SJCRH30 (cell line): ENCODE measurements around the gene ADCY2. TPM values are rescaled to one million over a fixed set of nuclear protein-coding genes. Genes with fewer than 3 reads are reported as not detected.

Experiments used
- DNase-seq, 2 experiments: peaks; one replicate each; pipeline ENCODE4 v3.0.0-alpha.2; 2015 to 2020
- H3K27ac ChIP-seq: fragments of 250-450 bp; sonication (Bioruptor Pico); 2 replicates; pipeline ENCODE4 v1.5.1; 2020; ENCODE audit warnings: mild to moderate bottlenecking, moderate library complexity
- H3K27me3 ChIP-seq: fragments of 250-450 bp; sonication (Bioruptor Pico); 2 replicates; pipeline ENCODE4 v1.5.1; 2020; ENCODE audit warnings: mild to moderate bottlenecking, moderate library complexity
- H3K36me3 ChIP-seq: fragments of 250-450 bp; sonication (Bioruptor Pico); 2 replicates; pipeline ENCODE4 v1.5.1; 2020; ENCODE audit warnings: mild to moderate bottlenecking, moderate library complexity
- H3K4me1 ChIP-seq: fragments of 250-450 bp; sonication (Bioruptor Pico); 2 replicates; pipeline ENCODE4 v1.5.1; 2020; ENCODE audit warnings: mild to moderate bottlenecking, moderate library complexity
- H3K4me3 ChIP-seq: fragments of 250-450 bp; sonication (Bioruptor Pico); 2 replicates; pipeline ENCODE4 v1.5.1; 2020; ENCODE audit warnings: mild to moderate bottlenecking, moderate library complexity
- H3K9me3 ChIP-seq: fragments of 250-450 bp; sonication (Bioruptor Pico); replicated peaks from 2 replicates; pipeline ENCODE4 v1.5.1; 2020; ENCODE audit warnings: mild to moderate bottlenecking, moderate library complexity
- total RNA-seq: library from RNA; depleted of rRNA; stranded (reverse); fragments of >200 nt; shearing (Covaris generic); gene quantifications from 2 replicates; pipeline ENCODE4 v1.2.3, GENCODE V29; 2014

Gene ADCY2
- total RNA-seq, 1 experiment from 2014 or later: 9.6 TPM

DNA sequence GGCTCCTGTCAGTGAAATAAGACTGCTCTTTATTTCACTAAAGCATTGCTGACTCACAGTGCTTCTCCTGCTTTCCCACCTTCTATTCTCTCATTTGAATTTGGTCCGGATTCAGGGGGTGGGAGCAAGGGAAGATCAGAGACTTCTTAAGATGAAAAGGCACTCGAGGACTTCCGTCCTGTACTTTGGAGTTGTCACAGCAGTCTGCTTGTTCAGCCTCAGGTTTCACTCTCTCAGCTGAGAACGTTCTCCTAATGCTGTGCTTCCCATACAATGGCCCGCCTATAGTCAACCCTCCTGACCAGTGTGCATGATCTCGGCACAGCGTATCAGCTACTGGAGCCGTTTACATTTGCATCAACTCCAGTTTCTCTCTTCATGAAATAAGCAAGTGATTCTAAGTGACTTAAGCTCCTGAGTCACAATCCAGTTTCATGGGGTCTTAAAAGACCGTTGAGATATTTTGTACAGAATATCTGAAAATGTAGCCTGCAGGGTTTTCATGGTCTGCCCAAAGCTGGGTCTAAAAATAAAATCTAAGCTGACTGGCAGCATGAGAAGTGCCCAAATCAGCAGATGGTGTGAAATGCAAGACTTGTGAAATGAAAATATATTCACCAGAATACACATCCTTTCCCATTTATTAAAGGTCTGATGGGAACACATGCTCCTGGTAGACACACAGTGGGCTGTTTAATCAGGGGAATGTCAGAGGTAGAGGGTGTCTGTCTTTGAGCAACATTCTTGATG lies 145.0 kb downstream of the ADCY2 start:
- Histone ChIP-seq H3K27ac (no peak overlapping the region), H3K36me3 (no peaks in the 10 kb centered on the region), H3K4me3 (no peak overlapping the region), H3K4me1 (no peaks in the 10 kb centered on the region), H3K9me3 (no peaks in the 10 kb centered on the region), H3K27me3 (no peaks in the 10 kb centered on the region)
- DNase-seq: no peak

DNA sequence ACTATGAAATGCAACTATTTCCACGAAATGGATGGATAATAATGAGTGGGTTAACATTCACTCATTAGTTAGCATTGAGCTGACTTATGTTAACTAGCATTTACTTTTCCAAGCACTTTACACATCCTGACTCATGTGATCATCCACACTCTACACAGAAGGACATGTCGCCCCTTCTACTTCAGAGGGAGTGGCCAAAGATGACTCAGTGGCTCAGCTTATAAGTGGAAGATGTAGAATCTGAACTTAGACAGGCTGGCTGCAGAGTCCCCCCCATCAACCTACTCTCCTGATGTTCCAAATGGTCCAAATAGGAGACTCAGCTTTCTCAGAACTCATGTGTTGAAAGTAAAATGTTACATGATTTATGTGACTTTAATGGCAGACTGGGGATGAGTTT lies 146.0 kb downstream of the ADCY2 start:
- no peak for DNase-seq
- Histone ChIP-seq H3K27me3 (no peaks in the 10 kb centered on the region), H3K27ac (no peak overlapping the region), H3K4me1 (no peaks in the 10 kb centered on the region), H3K36me3 (no peaks in the 10 kb centered on the region), H3K9me3 (no peaks in the 10 kb centered on the region), H3K4me3 (no peak overlapping the region)

DNA sequence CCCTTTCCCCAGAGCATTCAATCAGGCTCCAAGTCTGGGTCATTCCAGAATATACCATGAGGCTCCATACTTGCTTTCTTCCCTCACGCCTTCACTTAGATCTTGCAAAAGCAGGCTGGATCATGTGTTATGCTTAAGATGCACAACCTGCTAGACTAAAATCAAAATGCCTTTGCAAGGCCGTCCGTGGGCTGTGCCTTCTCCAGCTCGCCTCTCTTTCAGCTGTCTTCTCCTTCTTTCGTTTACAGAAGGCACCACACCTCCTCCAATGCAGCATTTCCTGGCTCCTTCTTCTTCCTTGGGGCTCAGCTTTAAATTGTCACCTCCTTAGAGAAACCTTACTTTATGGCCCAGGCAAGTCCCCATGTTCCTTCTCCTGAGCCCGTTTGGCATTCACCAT lies 150.6 kb downstream of the ADCY2 start:
- no peak for DNase-seq
- H3K27me3 ChIP-seq: no peaks in the 10 kb centered on the region
- no peaks in the 10 kb centered on the region for H3K36me3 ChIP-seq
- H3K9me3 ChIP-seq: no peaks in the 10 kb centered on the region
- no peaks in the 10 kb centered on the region for H3K4me1 ChIP-seq
- H3K4me3 ChIP-seq: no peak overlapping the region
- H3K27ac ChIP-seq: no peak overlapping the region

DNA sequence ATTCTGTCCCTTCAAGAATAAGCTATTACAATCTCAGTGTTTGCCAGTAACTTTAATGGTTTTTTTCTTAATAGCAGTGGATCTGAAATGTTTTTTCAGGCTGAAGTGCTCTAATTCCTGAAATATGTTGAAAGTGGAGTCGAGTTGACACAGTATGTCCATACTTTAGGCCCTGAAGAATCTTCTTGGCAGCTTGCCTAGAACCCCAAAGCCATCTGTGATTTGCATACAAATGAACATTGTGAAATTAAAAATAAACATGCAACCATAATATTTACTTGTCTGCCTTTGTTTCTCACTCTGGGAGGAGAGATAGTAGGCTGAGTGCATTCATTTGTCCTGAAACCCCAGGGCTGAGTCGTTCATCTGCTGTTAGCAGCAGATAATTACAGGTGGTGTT lies 152.7 kb downstream of the ADCY2 start:
- H3K4me3 ChIP-seq: no peak overlapping the region
- peak in 1 of 2 experiments; percentile 11 for DNase-seq
- no peaks in the 10 kb centered on the region for H3K27me3 ChIP-seq
- H3K4me1 ChIP-seq: no peaks in the 10 kb centered on the region
- H3K36me3 ChIP-seq: no peaks in the 10 kb centered on the region
- H3K9me3 ChIP-seq: no peaks in the 10 kb centered on the region
- H3K27ac ChIP-seq: no peak overlapping the region

DNA sequence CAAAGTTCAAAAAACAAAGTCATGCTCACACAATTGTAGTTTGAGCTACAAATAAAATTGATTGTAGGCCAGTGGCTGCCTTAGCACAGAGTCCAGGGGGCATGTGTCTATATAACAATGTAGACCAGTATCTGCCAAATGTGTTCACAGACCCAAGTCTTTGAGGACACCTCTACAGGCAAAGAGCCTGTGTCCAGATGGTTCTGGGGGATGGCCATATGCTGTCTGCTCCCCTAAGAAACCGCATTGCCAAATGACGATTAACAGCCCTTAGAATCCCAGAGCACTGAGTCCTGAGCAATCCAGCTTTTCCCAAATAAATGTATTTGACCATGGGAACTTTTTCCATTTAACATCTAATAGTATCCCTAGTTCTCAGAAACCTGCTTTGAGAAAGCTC lies 169.6 kb downstream of the ADCY2 start:
- DNase-seq: no peak
- no peaks in the 10 kb centered on the region for H3K9me3 ChIP-seq
- H3K4me3 ChIP-seq: no peak overlapping the region
- H3K4me1 ChIP-seq: no peaks in the 10 kb centered on the region
- H3K27me3 ChIP-seq: no peaks in the 10 kb centered on the region
- H3K27ac ChIP-seq: no peak overlapping the region
- no peaks in the 10 kb centered on the region for H3K36me3 ChIP-seq

DNA sequence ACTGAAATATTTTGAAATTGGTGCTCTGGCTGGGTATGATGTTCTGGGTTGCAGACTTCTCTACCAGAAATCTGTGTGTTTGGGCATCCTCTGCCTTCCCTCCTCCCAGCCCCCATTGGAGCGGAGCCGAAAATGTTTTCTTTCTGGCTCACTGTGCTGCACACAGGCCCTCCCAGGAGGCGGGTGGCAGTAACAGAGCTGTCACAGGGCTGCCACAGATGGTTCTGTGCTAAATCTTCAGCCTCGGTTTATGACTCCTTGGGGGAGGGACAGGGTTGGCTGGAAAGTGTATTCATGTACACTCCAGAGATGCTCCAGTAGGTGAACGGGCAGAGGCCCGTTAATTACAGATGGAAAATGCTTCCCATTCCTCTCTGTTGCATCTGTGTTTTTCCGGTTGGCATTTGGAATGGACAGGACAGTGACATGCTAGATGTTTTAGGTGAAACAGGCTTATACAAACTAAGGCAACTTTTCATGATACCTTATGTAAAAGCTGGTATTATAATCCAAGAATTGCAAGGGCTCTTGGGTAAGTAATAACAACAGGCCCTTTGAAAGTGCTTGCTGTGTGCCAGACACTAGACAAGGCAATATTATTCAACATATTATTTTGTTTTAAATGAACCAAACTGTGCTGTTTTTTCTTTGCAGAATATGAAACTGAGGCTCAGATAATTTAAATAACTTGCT lies 180.2 kb downstream of the ADCY2 start:
- H3K27me3 ChIP-seq: no peaks in the 10 kb centered on the region
- no peaks in the 10 kb centered on the region for H3K4me1 ChIP-seq
- H3K4me3 ChIP-seq: no peak overlapping the region
- no peak for DNase-seq
- no peaks in the 10 kb centered on the region for H3K36me3 ChIP-seq
- no peaks in the 10 kb centered on the region for H3K9me3 ChIP-seq
- no peak overlapping the region for H3K27ac ChIP-seq

DNA sequence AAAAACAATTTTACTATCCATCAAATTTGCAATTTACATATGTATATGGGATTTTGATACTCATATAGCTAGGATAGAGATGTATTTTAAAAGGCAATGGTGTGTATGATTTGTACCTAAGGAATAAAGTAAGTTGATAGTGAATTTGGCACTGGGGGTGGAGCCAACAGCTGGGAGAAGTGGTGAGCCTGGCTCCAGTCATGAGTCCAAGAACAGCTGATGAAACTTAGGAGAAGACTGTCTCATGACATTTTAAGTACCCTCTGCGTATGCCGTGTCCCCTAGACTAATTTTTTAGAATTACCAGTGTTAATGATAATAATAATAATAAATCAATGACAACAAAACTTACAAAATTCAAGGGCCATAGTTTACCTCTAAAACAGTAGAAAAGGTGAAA lies 181.4 kb downstream of the ADCY2 start:
- no peak for DNase-seq
- Histone ChIP-seq H3K4me1 (no peaks in the 10 kb centered on the region), H3K36me3 (no peaks in the 10 kb centered on the region), H3K9me3 (no peaks in the 10 kb centered on the region), H3K27me3 (no peaks in the 10 kb centered on the region), H3K4me3 (no peak overlapping the region), H3K27ac (no peak overlapping the region)

DNA sequence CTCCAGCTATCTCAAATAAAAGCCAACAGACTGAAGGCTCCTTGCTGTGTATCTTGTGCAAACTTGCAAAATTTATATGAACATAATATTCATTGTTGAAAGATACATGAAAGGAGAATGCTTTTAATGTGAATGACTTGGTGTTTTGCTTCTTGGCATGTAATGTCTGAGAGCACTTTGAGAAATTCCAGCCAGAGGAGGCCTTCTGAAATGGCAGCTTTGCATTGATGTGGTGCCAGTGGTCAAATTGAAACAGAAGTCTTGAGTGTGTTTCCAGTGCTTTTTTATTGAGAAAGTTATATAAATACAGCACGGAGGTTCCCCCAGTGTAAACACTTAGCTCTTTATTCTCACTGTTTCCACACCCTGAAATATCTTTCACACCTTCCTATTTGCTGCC lies 182.1 kb downstream of the ADCY2 start:
- DNase-seq: no peak
- H3K4me3 ChIP-seq: no peak overlapping the region
- no peaks in the 10 kb centered on the region for H3K36me3 ChIP-seq
- no peaks in the 10 kb centered on the region for H3K27me3 ChIP-seq
- H3K9me3 ChIP-seq: no peaks in the 10 kb centered on the region
- no peak overlapping the region for H3K27ac ChIP-seq
- H3K4me1 ChIP-seq: no peaks in the 10 kb centered on the region

DNA sequence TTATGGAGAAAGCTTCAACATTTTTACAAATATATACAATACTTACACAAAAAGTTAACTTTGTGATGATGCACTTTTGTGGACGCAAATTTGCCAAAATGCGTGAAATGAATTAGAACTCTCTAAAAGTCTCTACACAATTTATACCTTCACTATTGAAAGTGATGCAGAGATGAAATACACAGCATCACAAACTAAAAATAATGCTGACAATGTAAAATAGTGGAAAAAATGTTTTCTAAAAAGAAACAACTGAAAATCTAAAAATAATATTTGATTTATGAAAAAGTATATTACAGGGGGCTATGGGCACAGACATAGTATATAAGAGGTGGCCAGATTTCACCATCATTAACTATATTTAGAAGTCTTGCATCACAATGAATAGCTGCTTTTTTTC lies 188.8 kb downstream of the ADCY2 start:
- Histone ChIP-seq H3K4me1 (no peaks in the 10 kb centered on the region), H3K9me3 (no peaks in the 10 kb centered on the region), H3K27ac (no peak overlapping the region), H3K27me3 (no peaks in the 10 kb centered on the region), H3K4me3 (no peak overlapping the region), H3K36me3 (no peaks in the 10 kb centered on the region)
- no peak for DNase-seq

DNA sequence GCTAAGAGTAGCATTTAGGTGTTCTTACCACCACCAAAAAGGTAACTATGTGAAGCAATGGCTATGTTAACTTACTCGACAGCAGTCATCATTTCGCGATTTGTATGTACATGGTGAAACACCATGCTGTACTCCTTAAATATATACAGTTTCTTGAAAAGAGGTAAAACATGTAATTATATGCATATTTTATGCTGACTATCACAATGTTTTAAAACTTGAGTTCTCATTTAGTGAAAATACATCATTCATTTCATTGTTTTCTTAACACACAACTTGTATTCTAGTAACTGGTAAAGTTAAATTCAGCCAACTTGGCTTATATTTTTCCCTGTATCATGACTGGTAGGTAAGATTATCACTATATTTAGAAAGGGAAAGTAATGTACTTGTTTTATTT lies 189.9 kb downstream of the ADCY2 start:
- Histone ChIP-seq H3K36me3 (no peaks in the 10 kb centered on the region), H3K9me3 (no peaks in the 10 kb centered on the region), H3K27ac (no peak overlapping the region), H3K4me3 (no peak overlapping the region), H3K27me3 (no peaks in the 10 kb centered on the region), H3K4me1 (no peaks in the 10 kb centered on the region)
- no peak for DNase-seq

DNA sequence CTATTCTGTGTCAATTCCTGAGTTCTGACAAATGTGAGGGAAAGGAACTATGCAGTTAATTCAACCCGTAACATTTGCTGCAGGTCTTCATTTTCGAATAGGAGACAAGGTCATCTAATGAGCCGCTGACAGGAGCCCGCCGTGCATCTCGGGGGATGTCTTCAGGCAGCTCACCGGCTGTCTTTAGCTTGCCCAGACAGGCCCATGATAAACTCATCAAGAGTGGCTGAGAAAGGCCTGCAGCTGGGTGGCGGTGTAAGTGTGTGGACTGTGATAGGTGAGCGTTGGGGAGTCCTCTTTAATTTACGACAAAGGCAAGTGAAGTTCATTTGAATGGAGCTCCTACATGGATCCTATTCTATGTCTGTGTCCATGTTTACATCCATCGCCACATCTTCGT lies 190.5 kb downstream of the ADCY2 start:
- no peak overlapping the region for H3K4me3 ChIP-seq
- H3K36me3 ChIP-seq: no peaks in the 10 kb centered on the region
- H3K4me1 ChIP-seq: no peaks in the 10 kb centered on the region
- no peaks in the 10 kb centered on the region for H3K27me3 ChIP-seq
- H3K9me3 ChIP-seq: no peaks in the 10 kb centered on the region
- no peak overlapping the region for H3K27ac ChIP-seq
- DNase-seq: no peak

DNA sequence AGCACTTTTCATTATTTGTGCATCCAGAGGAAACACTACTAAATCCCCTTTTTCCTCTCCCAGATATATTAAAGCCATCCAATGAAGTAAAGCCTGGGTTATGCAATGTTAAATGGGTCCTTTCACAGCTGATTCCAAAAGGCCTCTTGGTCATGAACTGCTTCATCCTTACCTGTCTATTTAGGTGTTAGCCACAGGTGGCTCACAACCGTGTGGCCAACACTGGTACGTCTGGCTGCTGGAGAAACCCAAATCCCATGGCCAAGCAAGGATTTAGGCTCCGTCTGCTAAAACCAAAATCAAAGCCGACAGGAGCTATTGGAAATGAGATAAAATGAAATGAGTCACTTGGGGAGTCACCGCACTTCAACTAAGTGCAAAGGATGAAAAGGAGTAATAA lies 193.9 kb downstream of the ADCY2 start:
- Histone ChIP-seq H3K36me3 (no peaks in the 10 kb centered on the region), H3K4me3 (no peak overlapping the region), H3K27me3 (no peaks in the 10 kb centered on the region), H3K9me3 (no peaks in the 10 kb centered on the region), H3K27ac (no peak overlapping the region), H3K4me1 (no peaks in the 10 kb centered on the region)
- no peak for DNase-seq

DNA sequence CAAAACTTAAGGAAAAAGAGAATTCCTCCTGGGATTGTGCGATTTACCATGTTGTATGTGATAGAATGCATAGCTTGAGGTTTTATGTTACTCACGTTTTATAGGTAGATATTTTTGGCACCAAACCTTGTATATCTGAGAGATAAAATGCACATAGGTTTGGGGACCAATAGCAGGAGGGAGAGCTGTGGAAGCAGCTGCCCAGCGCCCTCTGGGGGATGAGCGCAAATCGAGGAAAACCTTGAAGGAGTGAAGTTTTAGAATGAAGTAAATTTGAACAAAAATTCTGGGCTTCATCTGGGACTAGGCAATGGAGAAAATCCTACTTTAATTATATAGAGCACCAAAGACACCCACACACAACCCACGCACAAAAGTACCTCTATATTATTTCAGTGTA lies 197.0 kb downstream of the ADCY2 start:
- Histone ChIP-seq H3K36me3 (no peaks in the 10 kb centered on the region), H3K4me1 (no peaks in the 10 kb centered on the region), H3K4me3 (no peak overlapping the region), H3K9me3 (no peaks in the 10 kb centered on the region), H3K27ac (no peak overlapping the region), H3K27me3 (no peaks in the 10 kb centered on the region)
- DNase-seq: peak; percentile 8 to 27

DNA sequence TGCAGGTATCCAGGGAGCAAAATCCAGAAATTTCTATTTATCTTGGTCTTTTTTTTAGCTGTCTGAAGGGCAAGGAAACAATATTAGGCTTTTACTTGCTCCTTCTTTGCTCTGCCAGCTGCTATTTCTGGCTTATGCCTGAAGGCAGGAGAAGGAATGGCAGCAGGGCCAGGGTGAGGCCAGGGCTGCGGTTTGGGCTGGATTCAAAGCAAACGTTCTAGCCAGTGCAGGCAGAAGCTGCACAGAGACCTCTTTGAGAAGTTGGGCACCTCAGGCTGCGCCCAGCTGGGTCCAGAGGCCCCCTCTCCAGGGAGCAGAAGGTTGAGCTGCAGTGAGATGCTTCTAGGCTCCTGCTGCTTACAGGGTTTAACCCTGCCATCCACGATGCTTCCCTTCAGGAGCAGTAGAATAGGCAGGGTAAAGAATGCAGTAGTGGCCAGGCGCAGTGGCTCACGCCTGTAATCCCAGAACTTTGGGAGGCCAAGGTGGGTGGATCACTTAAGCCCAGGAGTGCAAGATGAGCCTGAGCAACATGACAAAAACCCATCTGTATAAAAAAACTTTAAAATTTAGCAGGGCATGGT lies 201.2 kb downstream of the ADCY2 start:
- no peaks in the 10 kb centered on the region for H3K36me3 ChIP-seq
- peak; percentile 50 to 66 for DNase-seq
- H3K27ac ChIP-seq: no peak overlapping the region
- no peak overlapping the region for H3K4me3 ChIP-seq
- no peaks in the 10 kb centered on the region for H3K9me3 ChIP-seq
- H3K4me1 ChIP-seq: no peaks in the 10 kb centered on the region
- H3K27me3 ChIP-seq: no peaks in the 10 kb centered on the region

DNA sequence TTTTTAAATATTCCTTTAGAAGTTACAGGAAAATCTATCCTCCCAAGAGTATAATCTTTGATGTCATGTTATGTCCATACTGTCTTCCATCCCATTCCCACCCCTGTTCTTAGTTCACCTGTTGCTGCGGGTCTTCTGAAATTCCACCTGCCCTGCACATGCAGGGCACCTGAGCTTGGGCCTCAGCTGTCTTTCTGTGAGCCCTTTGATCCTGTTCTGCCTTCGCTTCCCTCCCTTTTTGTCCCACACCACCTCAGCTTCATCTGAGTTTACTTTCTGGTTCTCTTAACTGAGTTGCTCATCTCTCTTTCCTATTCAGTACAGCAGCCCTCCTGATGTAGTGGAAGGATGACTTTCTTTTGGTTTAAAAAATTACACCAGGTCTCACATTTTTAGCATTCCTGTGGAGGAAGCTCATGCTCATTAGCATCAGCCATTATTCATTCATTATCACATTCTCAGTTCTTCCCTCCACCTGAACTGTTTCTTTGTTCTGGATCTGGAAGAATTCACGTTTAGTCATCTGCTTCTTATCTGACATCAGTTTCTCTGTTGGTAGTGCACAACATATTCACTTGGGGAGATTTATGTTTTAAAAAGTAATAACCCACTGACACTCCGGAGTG lies 211.0 kb downstream of the ADCY2 start:
- H3K27me3 ChIP-seq: no peaks in the 10 kb centered on the region
- H3K4me1 ChIP-seq: no peaks in the 10 kb centered on the region
- no peak overlapping the region for H3K4me3 ChIP-seq
- no peak overlapping the region for H3K27ac ChIP-seq
- H3K36me3 ChIP-seq: no peaks in the 10 kb centered on the region
- no peak for DNase-seq
- no peaks in the 10 kb centered on the region for H3K9me3 ChIP-seq
